Osteoblast (primary cell): ENCODE results near the gene GNAZ. TPM values are rescaled to one million over a fixed set of nuclear protein-coding genes. Genes with fewer than 3 reads are reported as not detected.
"Not testable (repeated sequence)": the region's sequence is repeated elsewhere in the genome, so short reads cannot be mapped to it uniquely, and the experiment has no call there.

ENCODE experiments used
- DNase-seq: peaks from one replicate; pipeline ENCODE4 v3.0.0; 2011; ENCODE audit warnings: low spot score, mixed read lengths; ENCODE audit not compliant: insufficient read length; ENCODE audit errors: missing footprints
- H2AFZ ChIP-seq: 2 replicates; pipeline ENCODE4 v1.6.0; 2011; ENCODE audit warnings: mild to moderate bottlenecking, low read length
- H3K27ac ChIP-seq: 2 replicates; pipeline ENCODE4 v1.5.1; 2011; ENCODE audit warnings: mild to moderate bottlenecking, low read depth, low read length, moderate library complexity
- H3K27me3 ChIP-seq: 2 replicates; pipeline ENCODE4 v1.6.0; 2012; ENCODE audit warnings: mild to moderate bottlenecking, control low read depth, inconsistent platforms, low read length, moderate library complexity; ENCODE audit not compliant: insufficient read depth
- H3K36me3 ChIP-seq: 2 replicates; pipeline ENCODE4 v1.5.1; 2011; ENCODE audit warnings: mild to moderate bottlenecking, low read length, control low read depth, moderate library complexity; ENCODE audit not compliant: insufficient read depth
- H3K4me1 ChIP-seq: 2 replicates; pipeline ENCODE4 v1.5.1; 2011; ENCODE audit warnings: mild to moderate bottlenecking, low read length, control low read depth, moderate library complexity; ENCODE audit not compliant: insufficient read depth
- H3K4me2 ChIP-seq: 2 replicates; pipeline ENCODE4 v1.6.0; 2011; ENCODE audit warnings: mild to moderate bottlenecking, low read length; ENCODE audit not compliant: insufficient read depth
- H3K4me3 ChIP-seq: fragments of 200-600 bp; sonication (generic); 3 replicates; pipeline ENCODE4 v1.5.1; 2012; ENCODE audit warnings: mild to moderate bottlenecking, low read length, inconsistent platforms; ENCODE audit not compliant: insufficient read depth
- H3K79me2 ChIP-seq: 2 replicates; pipeline ENCODE4 v1.6.0; 2012; ENCODE audit warnings: mild to moderate bottlenecking, low read length, control low read depth, inconsistent platforms; ENCODE audit not compliant: insufficient read depth
- H3K9me3 ChIP-seq: 2 replicates; pipeline ENCODE4 v1.5.1; 2011; ENCODE audit warnings: low read depth, low read length, control low read depth
- H4K20me1 ChIP-seq: 2 replicates; pipeline ENCODE4 v1.6.0; 2012; ENCODE audit warnings: mild to moderate bottlenecking, low read length, control low read depth; ENCODE audit not compliant: insufficient read depth
- total RNA-seq: library from RNA; depleted of rRNA; stranded (reverse); fragments of >200 nt; gene quantifications from 2 replicates; pipeline ENCODE4 v1.2.3, GENCODE V29; 2012
- TF ChIP-seq, protein P1 (sequence below): IDR thresholded peaks from 2 replicates; pipeline ENCODE4 v1.5.1; 2011; ENCODE audit warnings: mild to moderate bottlenecking, low read depth, low read length, moderate library complexity; ENCODE audit errors: extremely low read depth

Gene GNAZ
- total RNA-seq, 1 donor: 0.72 TPM

DNA sequence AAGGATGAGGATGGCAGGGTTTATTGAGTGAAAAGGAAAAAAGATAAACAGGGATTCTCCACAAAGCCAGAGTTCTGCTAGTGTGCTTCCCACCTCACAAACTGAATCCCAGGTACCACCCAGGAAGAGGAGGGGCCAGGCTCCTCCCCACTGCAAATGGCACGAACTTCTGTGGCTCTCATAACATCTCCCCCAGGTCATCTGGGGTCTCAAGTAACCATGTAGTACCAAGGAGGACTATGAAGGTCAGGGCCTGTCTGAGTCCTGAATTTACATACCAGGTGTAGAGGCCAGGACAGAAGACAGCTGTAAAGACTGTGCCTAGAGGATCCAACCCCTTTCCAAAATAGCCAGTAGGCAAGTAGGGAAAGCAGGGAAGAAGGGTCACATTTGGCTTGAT lies 25.7 kb upstream of the GNAZ start:
- Histone ChIP-seq H3K4me2 (no peak overlapping the region), H3K27ac (no peak overlapping the region), H3K4me1 (no peaks in the 10 kb centered on the region), H3K4me3 (no peak overlapping the region), H3K79me2 (no peaks in the 10 kb centered on the region), H2AFZ (no peak overlapping the region), H4K20me1 (no peaks in the 10 kb centered on the region), H3K36me3 (no peaks in the 10 kb centered on the region), H3K9me3 (no peaks in the 10 kb centered on the region), H3K27me3 (no peaks in the 10 kb centered on the region)
- TF ChIP-seq, protein P1, sequence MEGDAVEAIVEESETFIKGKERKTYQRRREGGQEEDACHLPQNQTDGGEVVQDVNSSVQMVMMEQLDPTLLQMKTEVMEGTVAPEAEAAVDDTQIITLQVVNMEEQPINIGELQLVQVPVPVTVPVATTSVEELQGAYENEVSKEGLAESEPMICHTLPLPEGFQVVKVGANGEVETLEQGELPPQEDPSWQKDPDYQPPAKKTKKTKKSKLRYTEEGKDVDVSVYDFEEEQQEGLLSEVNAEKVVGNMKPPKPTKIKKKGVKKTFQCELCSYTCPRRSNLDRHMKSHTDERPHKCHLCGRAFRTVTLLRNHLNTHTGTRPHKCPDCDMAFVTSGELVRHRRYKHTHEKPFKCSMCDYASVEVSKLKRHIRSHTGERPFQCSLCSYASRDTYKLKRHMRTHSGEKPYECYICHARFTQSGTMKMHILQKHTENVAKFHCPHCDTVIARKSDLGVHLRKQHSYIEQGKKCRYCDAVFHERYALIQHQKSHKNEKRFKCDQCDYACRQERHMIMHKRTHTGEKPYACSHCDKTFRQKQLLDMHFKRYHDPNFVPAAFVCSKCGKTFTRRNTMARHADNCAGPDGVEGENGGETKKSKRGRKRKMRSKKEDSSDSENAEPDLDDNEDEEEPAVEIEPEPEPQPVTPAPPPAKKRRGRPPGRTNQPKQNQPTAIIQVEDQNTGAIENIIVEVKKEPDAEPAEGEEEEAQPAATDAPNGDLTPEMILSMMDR: no peak
- DNase-seq: no peak

- TF ChIP-seq, protein P1: no peak
- Histone ChIP-seq H3K4me1 (no peaks in the 10 kb centered on the region), H2AFZ (no peak overlapping the region), H3K4me2 (no peak overlapping the region), H3K9me3 (no peaks in the 10 kb centered on the region), H3K36me3 (no peaks in the 10 kb centered on the region), H3K79me2 (no peaks in the 10 kb centered on the region), H4K20me1 (no peaks in the 10 kb centered on the region), H3K4me3 (no peak overlapping the region), H3K27me3 (no peaks in the 10 kb centered on the region), H3K27ac (no peak overlapping the region)
- no peak for DNase-seq
These were observed 24.9 kb upstream of the GNAZ start for GRCh38 chr22:23045461-23045860.

DNA sequence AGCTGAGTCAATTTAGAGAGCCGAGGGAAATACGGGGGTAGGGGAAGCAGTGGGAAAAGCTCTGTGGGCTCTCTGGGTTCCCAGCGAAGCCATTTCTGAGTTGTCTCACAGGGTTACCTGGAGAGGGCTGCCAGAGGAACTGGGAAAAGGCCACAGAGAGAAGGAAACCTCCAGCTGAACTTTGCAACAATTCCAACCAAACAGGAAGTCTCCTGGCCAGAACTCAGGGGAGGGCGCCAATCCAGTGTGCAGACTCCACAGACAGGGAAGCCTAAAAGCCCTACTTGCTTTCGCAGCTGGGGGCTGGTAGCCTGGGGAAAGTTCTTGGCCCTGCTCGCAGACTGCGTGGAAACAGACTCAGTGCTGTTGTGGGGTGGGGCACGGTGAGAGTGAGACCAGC lies 23.1 kb upstream of the GNAZ start:
- no peaks in the 10 kb centered on the region for H3K9me3 ChIP-seq
- TF ChIP-seq, protein P1: no peak
- H3K4me1 ChIP-seq: no peaks in the 10 kb centered on the region
- H2AFZ ChIP-seq: no peak overlapping the region
- H3K4me3 ChIP-seq: no peak overlapping the region
- no peak overlapping the region for H3K27ac ChIP-seq
- H3K79me2 ChIP-seq: no peaks in the 10 kb centered on the region
- no peaks in the 10 kb centered on the region for H3K27me3 ChIP-seq
- no peak for DNase-seq
- H3K4me2 ChIP-seq: no peak overlapping the region
- H3K36me3 ChIP-seq: no peaks in the 10 kb centered on the region
- no peaks in the 10 kb centered on the region for H4K20me1 ChIP-seq

DNA sequence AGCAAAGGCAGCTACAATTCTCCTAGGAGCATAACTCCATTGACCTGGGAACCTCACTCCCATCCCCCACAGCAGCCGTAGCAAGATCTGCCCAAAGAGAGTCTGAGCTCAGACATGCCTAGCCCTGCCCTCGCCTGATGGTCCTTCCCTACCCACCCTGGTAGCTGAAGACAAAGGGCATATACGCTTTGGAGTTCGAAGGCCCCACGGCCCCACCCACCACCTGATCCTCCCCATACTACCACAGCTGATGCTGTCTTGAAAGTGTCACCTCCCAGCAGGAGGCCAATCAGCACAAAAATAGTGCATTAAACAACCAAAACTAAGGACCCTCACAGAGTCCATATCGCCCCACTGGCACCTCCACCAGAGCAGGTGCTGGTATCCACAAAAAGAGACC lies 22.6 kb upstream of the GNAZ start:
- Histone ChIP-seq H3K4me1 (no peaks in the 10 kb centered on the region), H3K9me3 (no peaks in the 10 kb centered on the region), H3K4me3 (no peak overlapping the region), H2AFZ (no peak overlapping the region), H3K27ac (no peak overlapping the region), H4K20me1 (no peaks in the 10 kb centered on the region), H3K4me2 (no peak overlapping the region), H3K79me2 (no peaks in the 10 kb centered on the region), H3K27me3 (no peaks in the 10 kb centered on the region), H3K36me3 (no peaks in the 10 kb centered on the region)
- TF ChIP-seq, protein P1: no peak
- DNase-seq: no peak

- not testable (repeated sequence) for H3K4me3 ChIP-seq, H3K27me3 ChIP-seq, H3K79me2 ChIP-seq, H3K9me3 ChIP-seq, H3K4me2 ChIP-seq, H2AFZ ChIP-seq, DNase-seq, H3K36me3 ChIP-seq, H3K4me1 ChIP-seq, H4K20me1 ChIP-seq, H3K27ac ChIP-seq
These were observed 19.8 kb upstream of the GNAZ start for GRCh38 chr22:23050546-23050945.
